Measurements from ENCODE around the gene FSTL4.

DNA sequence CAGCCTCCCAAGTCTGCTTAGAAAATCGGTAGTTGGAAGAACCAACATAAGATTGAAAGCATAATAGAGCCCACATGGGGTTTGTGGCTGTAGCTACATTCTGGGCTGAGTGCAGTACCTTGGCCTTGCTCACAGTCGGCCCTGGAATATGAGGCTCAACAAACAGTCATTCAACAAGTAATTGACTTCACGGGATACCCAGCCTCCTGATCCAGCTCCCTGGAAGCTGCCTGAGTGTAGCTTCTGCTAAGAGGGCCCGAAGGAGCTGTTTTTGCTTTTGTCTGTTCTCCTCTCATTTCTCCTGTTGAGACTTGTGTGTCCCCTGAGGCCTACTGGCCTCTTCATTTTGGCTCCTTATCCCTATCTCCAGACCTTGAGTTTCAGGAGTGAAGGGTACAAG lies 389.8 kb downstream of the FSTL4 start:
- TF ChIP-seq, protein P1, sequence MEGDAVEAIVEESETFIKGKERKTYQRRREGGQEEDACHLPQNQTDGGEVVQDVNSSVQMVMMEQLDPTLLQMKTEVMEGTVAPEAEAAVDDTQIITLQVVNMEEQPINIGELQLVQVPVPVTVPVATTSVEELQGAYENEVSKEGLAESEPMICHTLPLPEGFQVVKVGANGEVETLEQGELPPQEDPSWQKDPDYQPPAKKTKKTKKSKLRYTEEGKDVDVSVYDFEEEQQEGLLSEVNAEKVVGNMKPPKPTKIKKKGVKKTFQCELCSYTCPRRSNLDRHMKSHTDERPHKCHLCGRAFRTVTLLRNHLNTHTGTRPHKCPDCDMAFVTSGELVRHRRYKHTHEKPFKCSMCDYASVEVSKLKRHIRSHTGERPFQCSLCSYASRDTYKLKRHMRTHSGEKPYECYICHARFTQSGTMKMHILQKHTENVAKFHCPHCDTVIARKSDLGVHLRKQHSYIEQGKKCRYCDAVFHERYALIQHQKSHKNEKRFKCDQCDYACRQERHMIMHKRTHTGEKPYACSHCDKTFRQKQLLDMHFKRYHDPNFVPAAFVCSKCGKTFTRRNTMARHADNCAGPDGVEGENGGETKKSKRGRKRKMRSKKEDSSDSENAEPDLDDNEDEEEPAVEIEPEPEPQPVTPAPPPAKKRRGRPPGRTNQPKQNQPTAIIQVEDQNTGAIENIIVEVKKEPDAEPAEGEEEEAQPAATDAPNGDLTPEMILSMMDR (IDR thresholded peaks at IDR 0.05) = no peak
- no peak for TF ChIP-seq EP300 (IDR thresholded peaks at IDR 0.05)

Data from upper lobe of left lung (tissue), 4 donors.